HL-60/S4 treated with retinoic acid at 250 ng/mL for 4 days and 3 days (cell line): ENCODE measurements around the gene MAK.

Experiments used
- in situ Hi-C: fragments of 300-500 bp; cut with MboI; formaldehyde crosslinking; loops from 2 replicates; pipeline ENCODE4 v1.7.0; 2022; ENCODE audit warnings: low sequenced_read_pairs

MAK gene

GRCh38 chr6:10733863-10734262 is 104.5 kb downstream of the MAK start:
- in situ Hi-C loops, result no loop called here

DNA sequence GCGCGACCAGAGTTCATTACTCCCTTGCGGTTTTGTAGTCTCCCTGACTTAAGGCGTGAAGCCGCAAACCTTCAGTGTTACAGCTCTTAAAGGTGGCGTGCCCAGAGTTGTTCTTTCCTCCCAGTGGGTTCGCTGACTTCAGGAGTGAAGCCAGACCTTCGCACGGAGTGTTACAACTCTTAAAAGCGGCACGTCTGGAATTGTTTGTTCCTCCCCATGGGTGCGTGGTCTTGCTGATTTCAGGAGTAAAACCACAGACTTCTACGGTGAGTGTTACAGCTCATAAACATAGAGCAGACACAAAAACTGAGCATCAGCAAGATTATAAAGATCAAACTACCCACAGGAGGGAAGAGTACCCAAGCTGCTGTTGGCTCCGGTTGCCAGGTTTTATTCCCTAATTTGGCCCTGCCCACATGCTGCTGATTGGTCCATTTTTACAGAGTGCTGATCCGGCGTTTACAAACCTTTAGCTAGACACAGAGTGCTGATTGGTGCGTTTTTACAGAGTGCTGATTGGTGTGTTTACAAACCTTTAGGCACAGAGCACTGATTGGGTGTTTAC is 105.1 kb downstream of the MAK start:
- in situ Hi-C loops, result no loop called here

DNA sequence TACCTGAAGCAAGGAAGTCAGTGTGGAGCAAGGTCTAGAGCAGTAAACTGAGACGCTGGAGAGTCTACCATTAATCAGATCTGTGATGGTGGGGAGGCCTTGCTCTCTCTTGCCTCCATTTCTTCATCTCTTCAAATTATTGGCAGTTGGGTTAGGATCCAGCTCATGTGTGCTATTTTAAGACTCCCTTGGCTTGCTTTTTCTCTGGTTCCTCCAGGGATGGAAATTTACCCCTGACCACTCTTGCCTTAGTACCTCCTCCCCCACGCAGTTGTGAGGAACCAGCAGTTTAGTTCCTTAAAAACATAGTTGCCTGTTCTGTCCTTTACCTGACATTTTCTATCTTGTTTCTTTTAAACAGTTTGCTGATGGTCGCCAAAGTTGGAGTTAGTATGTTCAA is 108.1 kb downstream of the MAK start:
- in situ Hi-C loops, result no loop called here

DNA sequence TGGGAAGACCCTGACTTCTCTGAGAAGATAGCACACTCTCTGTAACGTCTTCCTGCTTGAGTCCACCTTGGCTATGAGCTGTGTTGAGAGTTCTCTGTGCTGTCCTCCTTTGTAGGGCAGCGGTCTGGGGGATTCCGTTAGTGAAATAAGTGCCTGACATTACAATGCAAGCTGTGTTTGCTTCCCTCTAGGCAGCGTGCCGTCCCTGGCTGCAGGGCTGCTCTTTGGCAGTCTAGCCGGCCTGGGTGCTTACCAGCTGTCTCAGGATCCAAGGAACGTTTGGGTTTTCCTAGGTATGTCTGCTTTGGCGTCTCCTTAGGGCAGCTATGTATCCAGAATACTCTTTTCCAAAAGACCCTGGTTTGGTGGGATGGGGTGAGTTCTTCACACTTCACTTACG is 112.6 kb downstream of the MAK start:
- in situ Hi-C loops, result no loop called here

DNA sequence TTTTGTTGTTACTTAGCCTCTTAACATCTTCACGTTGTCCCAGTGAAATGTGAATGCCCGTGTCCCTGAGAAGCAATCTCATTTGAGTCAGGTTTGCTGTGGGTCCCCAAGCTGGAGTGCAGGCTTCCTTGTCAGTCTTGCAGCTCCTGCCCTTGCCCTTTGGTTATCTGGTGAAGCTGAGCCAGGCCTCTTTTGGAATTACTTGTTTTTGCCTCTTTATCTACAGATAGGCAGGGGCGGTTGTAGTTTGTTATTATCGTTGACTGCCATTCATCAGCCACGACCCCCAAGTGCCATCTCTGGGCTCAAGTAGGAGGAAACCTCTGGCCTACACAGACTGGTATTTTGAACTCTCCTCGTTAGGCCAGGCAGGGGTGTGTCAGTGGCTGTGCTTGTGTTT is 113.3 kb downstream of the MAK start:
- in situ Hi-C loops, result no loop called here

GRCh38 chr6:10723567-10723881 is 114.8 kb downstream of the MAK start:
- in situ Hi-C loops, result loop anchor here (5.0 kb wide), 1 partner anchor 39 kb away; no protein-coding TSS in a partner anchor

DNA sequence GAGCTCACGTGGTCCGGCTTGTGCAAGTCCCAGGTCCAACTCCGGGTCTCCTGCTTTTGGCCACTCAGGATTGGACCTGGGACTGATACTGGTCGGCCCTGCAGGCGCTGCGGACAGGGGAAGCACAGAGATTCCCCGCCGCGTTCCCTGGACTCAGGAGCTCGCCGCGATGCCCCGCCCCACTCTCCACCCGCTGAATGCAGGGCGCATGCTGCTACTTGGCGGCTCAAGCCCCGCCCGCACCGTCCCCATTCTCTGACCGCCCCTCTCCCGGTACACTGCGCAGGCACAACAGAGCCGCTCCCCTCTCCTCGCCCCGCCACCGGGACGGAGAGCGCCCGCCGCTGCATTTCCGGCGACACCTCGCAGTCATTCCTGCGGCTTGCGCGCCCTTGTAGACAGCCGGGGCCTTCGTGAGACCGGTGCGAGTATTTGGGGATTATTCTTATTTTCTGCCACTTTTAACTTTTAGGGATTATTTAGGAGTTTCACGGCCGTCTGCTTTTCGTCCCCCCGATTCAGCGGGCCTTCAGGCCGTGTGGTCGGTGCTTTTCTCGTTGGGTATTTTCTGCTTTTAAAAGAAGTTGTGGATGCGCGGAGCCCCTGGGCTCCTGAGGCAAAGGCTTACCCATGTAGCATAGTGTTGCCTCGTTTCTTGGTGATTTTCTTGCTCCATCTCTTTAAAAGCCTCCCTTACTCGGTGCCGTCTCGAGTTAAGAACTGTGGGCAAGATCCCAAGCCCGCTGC is 115.3 kb downstream of the MAK start, which contains the start of gene TMEM14C:
TMEM14C (plus strand) TSS at position 251 of the 747 bp plus-strand sequence. CDS start 1,544 bp downstream, outside the sequence.
- in situ Hi-C loops, result loop anchor here (5.0 kb wide), 1 partner anchor 39 kb away; no protein-coding TSS in a partner anchor

DNA sequence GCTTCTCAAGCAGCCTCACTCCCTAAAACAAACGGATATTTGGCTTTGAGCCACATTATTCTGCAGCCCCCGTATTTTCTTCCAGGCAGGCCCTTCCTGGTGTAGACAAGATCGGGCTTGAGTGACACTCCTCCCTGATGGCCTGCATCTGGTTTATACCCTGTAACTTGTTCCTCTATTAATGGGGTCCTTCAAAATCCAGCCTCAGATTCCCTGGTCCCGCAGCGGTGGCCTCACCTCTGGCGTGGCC is 115.8 kb downstream of the MAK start:
- in situ Hi-C loops, result loop anchor here (5.0 kb wide), 1 partner anchor 40 kb away; no protein-coding TSS in a partner anchor

- in situ Hi-C loops, result loop anchor here (5.0 kb wide), 1 partner anchor 40 kb away; no protein-coding TSS in a partner anchor
Measured at GRCh38 chr6:10721850-10722569, 116.3 kb downstream of the MAK start.

DNA sequence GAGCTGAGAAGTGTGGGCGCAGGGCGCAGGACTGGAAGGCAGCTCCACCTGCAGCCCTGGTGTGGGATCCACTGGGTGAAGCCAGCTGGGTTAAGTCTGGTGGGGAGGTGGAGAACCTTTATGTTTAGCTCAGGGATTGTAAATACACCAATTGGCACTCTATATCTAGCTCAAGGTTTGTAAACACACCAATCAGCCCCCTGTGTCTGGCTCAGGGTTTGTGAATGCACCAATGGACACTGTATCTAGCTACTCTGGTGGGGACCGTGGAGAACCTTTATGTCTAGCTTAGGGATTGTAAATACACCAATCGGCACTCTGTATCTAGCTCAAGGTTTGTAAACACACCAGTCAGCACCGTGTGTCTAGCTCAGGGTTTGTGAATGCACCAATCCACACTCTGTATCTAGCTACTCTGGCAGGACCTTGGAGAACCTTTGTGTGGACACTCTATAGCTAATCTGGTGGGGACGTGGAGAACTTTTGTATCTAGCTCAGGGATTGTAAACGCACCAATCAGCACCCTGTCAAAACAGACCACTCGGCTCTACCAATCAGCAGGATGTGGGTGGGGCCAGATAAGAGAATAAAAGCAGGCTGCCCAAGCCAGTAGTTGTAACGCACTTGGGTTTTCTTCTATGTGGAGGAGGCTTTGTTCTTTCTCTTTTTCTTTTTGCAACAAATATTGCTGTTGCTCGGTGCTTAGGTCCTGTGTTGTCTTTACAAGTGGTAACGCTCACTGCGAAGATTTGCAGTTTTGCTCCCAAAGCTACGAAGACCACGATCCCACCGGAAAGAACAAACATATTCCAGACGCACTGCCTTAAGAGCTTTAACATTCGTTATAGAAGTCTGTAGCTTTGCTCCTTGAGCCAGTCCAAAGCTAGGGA is 117.1 kb downstream of the MAK start:
- in situ Hi-C loops, result loop anchor here (5.0 kb wide), 1 partner anchor 41 kb away; no protein-coding TSS in a partner anchor

GRCh38 chr6:10720265-10720959 is 117.9 kb downstream of the MAK start:
- in situ Hi-C loops, result loop anchor here (5.0 kb wide), 1 partner anchor 42 kb away; no protein-coding TSS in a partner anchor

DNA sequence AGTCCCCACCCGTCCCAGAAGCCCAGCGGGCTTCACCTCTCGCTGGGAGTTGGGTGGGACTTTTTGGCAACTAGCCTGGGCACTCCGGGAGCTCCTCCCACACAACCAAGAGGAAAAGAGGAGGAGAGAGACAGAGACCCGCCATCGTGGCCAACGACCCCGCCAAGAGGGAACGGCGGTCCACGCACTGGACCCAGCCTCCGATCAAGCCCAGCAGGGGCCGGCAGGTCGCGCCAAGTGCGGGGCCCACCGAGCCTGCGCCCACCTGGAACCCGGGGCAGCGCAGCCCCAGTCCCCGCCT is 118.4 kb downstream of the MAK start:
- in situ Hi-C loops, result loop anchor here (5.0 kb wide), 1 partner anchor 42 kb away; no protein-coding TSS in a partner anchor

- in situ Hi-C loops, result no loop called here
Measured at GRCh38 chr6:10719296-10719963, 118.9 kb downstream of the MAK start.

- in situ Hi-C loops, result no loop called here
Measured at GRCh38 chr6:10713962-10714361, 124.4 kb downstream of the MAK start.
